Mammary epithelial cell (primary cell): ENCODE results near the gene ANKRD17.
A peak's percentile ranks its signal among the peaks of the same experiment; 100 is the strongest.

Source experiments
- CTCF ChIP-seq, 2 donors: IDR thresholded peaks in 1 of 2; conservative IDR thresholded peaks in 1 of 2; 2 replicates each; pipeline ENCODE4 v1.5.1; 2011 to 2012; ENCODE audit warnings: inconsistent platforms in 2 of 2, low read length in 2 of 2, mild to moderate bottlenecking in 2 of 2, control low read depth in 1 of 2, low read depth in 1 of 2; ENCODE audit not compliant: insufficient read depth in 1 of 2; ENCODE audit errors: extremely low read depth in 1 of 2
- EZH2 ChIP-seq: IDR thresholded peaks from 2 replicates; pipeline ENCODE4 v1.6.1; 2012; ENCODE audit warnings: low read length, inconsistent platforms, borderline replicate concordance

GRCh38 chr4:73257234-73257633 lies 1.4 kb downstream of the ANKRD17 start:
- TF ChIP-seq CTCF (conservative IDR thresholded peaks at IDR 0.05 in 1 of 2, IDR thresholded peaks at IDR 0.05 in 1 of 2; ENCODE audit: extremely low read depth in 1 of 2, insufficient read depth in 1 of 2, low read depth in 1 of 2, low read length in 2 of 2) (peak; percentile 65 to 81), EZH2 (no peak)
